NCI-H526 treated with DMSO at 0.1 percent for 48 hours (cell line): ENCODE results near the gene IFIT1B.
"Not testable (repeated sequence)": the region's sequence is repeated elsewhere in the genome, so short reads cannot be mapped to it uniquely, and the experiment has no call there.

Experiments used
- DNase-seq: peaks from one replicate; lab custom pipeline; 2025; lab: John Stamatoyannopoulos, UW

Gene IFIT1B

DNA sequence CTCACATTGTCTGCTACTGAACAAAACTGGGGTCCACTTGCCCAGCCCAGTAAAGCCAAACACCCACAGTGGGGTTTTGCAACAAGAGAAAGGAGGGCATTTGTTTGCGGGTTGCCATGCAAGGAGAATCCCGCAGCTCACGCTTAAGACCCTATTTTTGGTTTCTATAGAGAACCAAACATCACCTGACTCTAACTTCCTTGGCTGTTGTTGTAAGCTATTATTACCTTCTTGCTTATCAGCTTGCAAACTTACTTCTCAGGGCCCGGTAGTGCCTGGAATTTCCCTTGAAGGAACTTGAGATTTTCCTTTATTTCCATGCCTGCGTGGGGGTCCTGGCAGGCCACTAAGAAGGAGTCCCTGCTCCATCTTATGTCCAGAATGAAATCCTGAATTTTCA is 29.4 kb upstream of the IFIT1B start:
- no peak for DNase-seq

DNA sequence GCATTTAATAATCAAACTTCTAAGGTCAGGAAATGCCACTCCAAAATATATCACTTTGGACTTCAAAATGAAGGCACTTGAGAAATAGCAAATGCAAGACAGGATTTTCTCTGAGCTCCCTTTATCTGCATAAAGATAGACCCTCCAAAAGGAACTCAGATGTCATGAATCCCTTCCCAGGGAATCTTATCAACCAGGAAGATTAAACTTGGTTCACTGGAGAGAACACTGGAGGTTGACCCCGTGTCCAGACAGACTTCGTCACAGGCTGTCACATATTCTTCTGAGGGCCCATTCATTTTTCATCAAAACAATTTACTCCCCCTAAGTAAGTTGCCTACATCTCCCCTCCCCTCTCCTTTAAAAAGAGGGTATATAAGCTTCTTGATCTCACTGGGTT is 28.9 kb upstream of the IFIT1B start:
- no peak for DNase-seq

DNA sequence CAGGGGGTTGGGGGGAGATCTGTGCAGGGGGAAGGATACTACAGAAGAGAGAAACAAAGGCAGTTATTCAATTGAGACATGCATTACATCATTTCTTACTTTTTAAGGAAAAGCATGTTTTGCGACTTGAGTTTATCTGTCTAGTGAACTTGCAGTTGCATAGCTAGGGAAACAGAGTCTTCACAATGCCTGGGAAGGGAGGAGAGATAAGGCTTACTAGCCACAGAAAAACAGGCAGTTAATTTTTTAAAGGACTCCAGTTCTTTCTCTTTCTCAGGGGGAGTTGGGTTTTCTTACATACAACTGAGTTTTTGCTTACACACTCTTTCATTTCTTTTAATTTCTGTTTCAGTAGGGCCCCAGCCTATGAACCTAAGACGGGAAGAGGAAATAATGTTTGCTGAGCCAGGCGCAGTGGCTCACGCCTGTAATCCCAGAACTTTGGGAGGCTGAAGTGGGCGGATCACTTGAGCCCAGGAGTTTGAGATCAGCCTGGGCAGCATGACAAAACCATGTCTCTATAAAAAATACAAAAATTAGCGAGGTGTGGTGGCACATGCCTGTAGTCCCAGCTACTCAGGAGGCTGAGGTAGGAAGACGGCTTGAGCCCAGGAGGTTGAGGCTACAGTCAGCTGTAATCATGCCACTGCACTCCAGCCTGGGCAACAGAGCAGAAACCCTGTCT is 27.1 kb upstream of the IFIT1B start:
- DNase-seq: not testable (repeated sequence)

DNA sequence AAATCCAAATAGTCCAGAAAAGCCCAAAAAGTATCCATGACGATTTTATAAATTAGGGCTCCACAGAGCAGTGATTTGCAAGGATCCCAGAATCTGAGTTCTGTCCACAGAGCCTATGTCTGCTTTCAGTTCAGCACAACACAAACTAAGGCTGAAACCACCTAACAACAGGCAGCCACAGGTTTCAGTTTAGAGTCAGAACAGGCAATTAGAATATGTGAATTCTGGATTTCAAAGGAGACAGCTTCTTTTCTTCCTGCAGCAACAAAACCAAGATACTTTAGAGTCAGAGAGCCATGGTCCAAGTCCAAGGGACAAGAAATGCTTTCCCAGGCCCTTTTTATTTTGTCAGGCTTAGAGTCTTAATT is 26.5 kb upstream of the IFIT1B start:
- no peak for DNase-seq

DNA sequence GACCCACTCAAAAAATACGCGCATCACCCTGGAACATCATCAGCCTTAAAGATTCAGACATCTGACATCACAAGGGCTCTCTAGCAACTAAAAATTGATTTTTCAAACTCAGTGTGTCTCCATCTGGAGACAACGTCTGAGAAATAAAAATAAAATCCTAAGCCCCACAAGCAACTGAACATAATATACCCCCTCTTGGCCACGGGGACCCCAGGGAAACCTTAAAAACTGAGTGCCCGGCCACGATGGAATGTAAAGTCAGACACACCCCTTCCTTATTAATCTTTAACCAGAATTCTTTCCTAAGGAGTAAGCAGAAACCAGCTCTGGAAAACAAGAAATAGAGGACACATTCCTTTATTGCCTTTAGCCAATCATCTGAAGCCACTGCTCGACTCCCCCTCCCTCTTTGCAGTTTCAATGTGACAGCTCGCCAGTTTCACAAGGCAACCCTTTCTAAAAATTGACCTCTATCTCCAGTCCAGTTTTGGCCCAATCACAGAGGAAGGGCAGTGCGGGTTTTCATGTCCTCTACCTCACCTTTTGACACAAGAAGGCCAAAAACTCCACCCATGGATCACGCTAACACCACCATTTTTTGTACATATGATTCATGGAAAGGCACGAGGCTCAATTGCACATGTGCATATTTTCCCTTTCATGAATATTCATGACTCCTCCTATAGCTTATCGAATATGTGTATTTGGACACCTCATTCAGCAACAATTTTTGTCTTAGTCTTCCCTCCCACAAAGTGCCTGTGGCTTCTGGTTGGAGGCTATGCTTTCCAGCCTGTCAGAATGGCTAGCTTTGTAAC is 25.9 kb upstream of the IFIT1B start:
- DNase-seq: no peak

DNA sequence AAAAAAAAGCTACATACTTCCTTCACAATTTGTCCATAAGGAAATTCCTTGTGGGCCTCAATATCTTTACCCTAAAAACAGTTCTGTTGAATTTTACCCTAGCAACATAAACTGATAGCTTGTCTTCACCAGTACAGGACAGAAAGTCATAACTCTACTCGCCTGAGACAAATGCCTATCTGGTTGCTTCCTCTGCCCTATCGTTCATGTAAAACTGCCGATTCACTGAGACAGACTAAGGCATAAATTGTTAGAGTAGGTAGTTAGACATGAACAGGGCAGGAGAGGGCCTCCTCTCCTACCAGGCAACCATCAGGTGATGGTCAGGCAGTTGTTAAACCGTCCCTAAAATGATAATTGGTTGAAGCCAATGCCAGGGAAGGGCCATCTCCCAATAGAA is 25.1 kb upstream of the IFIT1B start:
- DNase-seq: no peak

DNA sequence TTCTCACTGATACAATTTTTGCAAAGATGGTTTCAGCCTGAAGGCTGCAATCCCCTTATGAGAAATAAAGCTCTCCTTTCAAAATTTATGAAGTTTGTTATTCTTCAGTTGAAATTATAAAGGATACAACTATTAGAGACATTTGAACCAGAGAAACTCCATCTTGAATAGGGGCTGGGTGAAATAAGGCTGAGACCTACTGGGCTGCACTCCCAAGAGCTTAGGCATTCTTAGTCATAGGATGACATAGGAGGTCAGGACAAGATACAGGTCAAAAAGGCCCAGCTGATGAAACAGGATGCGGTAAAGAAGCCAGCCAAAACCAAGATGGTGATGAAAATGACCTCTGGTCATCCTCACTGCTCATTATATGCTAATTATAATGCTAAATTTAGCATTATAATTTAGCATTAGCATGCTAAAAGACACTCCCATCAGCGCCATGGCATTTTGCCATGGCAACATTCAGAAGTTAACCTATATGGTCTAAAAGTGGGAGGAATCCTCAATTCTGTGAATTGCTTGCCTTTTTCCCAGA is 22.4 kb upstream of the IFIT1B start:
- no peak for DNase-seq

DNA sequence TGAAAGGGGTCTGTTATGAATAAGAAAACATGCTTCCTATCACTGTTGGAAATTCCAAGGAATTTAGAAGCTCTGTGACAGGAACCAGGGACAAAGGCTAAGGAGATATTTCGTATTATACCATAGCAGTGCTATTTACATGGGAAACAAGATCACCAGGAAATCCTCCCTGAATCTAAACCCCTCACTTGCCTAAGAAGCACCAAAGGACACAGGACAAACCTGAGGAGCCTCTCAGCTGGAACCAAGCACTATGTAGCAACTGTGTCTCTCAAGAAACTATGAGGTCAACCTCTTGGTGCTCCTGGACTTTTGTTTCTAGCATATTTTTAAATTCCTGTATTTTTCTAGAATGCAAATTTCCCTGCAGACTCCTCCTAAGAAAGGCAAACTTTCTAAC is 20.8 kb upstream of the IFIT1B start:
- DNase-seq: no peak

DNA sequence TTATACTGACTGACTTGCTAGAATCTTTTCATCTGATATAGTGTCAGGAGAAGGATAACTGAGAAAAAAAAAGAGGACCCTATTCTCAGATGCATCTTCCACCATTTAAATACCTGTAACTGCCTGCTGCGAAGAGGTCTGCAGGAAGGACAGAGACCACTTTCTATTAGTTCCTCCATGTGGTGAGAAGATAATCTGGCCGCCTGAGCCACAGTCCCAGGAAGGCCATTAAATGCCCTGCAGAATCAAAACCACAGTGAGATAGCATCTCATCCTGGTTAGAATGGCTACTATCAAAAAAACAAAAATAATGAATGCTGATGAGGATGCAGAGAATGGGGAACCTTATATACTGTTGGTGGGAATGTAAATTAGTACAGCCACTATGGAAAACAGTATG is 19.9 kb upstream of the IFIT1B start:
- DNase-seq: no peak

DNA sequence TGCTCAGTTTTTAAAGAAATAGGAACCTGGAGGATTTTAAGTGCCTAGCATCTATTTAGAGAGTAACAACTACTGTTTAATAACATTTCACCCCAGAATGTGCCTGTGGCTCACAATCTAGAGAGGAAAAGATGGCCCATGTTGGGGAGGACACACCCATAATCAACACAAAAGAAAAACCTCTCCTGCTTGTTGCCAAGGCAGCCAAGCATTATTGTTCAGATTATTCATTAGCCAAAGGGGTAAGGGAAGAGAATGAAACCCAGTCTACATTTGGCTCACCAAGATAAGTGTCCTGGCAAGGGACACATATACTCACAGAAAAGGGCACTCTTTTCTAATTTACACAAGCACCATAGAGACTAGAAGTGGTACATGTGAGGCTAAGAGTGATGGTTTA is 17.7 kb upstream of the IFIT1B start:
- DNase-seq: no peak

DNA sequence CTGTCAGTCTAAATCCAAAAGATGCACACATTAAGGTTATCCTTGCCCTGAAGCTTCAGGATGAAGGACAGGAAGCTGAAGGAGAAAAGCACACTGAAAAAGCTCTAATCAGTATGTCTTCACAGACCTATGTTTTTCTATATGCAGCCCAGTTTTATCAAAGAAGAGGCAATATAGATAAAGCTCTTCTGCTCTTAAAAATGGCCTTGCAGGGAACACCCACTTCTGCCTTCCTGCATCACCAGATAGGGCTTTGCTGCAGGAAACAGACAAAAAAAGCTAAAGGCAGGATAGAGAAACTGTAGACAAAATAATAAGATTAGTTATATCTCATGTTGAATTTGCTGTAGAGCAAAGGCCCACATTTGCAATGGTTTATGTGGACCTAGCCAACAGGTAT is 14.9 kb upstream of the IFIT1B start:
- DNase-seq: no peak

DNA sequence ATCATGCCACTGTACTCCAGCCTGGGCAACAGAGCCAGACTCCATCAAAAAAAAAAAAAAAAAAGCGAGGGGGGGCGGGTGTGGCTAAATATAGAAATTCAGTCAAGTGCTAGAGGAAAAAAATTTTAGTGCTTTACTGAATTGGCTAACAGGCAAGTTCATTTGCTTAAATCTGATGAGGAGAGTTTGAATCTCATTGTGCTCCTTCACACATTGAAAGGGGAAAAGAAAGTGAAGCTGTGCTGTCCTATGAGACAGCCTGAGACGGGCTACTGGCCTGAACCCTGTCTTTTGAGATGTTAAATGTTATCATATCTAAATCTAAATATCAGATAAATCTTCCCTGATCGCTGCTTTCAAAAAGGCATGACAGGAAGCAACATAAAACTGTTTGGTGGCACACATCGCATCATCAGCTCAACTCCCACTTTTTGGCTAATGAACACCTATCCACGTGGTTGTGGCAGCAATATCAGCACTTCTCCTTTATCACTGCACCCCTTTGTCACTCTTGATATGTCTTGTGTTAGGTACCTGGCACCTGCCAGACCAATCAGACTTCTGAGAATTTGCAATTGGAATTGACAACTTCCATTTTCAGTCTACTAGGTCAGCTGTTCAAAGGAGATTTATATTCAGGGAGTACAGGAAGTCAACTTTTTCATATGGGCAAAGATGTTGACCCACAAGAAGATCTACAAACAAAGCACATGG is 14.0 kb upstream of the IFIT1B start:
- no peak for DNase-seq

DNA sequence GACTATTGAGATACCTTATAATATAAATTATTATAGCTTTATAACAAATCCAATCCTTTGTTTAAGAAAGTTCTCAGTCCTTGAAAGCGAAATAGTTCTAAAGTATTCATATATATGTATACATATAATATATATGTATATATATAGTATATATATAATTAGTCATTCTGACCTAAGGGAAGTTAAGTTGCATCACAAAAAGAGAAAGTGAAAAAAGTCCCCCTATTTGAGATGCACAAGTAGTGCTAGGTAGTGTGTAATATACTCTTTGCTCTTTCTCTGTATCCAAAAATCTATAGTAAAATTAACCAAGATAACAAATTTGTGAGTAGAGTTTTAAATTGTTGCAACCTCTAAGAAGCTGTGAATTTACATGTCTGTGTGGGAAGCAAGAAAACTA is 13.3 kb upstream of the IFIT1B start:
- DNase-seq: no peak

DNA sequence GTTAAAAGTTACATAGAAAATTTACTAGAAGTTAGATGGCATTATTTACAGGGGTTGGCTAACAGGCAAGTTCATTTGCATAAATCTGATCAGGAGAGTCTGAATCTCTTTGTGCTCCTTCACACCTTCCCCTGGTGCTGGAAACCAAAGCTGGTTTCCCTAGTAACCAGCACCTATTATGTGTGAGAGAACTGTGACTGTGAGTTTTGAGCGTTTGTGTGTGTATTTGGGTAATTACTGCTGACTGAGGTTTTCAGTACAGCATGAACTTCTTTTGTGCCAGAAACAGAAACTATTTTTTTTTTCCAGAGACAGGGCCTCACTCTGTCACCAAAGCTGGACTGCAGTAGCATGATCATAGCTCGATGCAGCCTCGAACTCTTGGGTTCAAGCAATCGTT is 10.3 kb upstream of the IFIT1B start:
- DNase-seq: no peak

DNA sequence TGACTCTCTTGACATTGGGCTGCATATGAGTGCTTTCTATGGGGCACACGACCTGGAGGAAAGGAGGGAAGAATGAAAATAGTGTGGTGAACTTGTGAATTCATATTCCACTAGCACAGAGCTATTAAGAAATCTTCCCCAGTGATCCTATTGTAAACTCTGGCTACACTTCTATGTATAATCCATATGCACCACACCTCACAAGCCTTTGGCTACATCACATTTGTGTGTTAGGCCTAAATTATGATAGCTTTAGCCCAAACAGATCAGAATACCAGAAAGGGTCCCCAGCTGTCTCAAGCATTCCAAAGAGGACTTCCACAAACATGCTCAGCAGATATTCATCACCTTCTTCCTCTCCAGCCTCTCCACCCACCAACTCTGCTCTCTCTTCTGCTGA is 9.7 kb upstream of the IFIT1B start:
- no peak for DNase-seq

DNA sequence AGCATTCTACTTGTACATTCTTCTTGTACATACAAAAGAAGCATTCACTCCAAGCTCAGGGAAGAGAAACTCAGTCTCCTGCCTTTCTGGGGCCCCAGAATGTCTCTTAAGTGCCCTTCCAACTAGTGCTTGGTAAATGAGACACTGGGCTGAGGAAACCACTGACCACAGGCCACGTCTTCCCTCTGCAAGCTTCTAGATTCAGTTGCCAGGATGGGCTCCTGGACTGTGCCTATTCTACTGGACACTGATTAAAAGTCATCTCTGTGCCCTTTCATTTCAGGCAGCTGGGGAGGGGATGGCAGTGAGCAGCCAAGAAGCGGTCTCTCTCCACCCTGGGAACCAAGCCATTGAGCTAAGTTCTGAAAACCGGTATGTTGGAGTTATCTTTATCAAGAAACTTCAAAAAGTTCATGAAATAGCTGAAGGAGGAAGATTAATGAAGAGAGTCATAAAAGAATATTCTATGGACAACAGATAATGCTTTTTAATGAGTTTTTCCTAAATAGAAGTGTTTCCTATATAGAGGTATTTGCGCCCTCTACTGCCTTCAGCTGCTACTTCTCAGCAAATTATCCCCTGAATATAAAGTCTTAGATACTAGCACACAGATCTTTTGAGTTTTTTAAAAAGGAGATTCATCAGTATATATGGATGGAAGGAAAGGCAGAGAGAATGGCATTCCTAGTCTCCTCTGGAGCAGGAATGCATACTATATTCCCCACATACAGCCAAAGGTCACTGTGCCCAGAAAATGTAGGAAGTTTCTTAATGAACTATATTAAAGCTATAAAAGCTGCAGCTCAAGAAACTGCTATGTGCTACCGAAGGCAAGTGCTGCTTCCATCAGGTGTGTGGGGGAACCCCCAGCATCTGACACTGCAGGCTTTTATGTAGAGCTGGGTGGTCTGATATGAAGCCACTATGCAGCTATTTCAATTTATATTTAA is 8.4 kb upstream of the IFIT1B start:
- no peak for DNase-seq

DNA sequence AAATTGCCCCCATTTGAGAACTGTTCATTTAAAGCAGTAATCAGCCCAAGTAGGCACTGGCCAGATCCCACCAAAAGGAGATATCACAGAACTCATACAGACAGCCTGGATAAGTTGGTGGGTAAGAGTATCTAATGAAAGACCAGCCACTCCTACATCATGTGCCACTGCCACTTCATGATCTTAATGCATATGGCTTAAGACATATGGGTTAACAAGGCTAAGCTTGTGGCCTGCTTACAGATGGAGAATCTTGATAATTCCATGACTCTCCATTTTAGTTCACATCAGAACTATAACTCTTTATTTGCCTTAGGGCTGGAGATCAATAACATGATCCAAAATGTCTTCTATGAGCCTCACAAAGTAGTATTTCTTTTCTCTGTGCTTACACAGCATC is 6.8 kb upstream of the IFIT1B start:
- no peak for DNase-seq

DNA sequence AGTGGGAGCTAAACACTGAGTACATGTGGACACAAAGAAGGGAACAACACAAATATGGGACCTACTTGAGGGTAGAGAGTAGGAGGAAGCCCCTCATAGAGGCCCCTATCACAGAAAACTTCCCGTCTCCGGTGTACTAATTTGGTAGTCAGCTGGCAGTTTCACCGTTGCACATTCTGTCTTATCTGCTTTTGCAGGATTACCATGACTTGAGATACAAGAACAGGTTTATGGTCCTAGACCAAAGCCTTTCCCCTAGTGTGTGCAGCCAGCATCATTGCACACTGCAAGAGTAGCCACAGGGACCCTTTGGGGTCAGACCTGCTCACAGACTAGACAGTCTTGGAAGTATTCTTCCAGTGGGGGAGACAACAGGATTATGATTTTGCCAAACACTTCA is 5.9 kb upstream of the IFIT1B start:
- DNase-seq: no peak

DNA sequence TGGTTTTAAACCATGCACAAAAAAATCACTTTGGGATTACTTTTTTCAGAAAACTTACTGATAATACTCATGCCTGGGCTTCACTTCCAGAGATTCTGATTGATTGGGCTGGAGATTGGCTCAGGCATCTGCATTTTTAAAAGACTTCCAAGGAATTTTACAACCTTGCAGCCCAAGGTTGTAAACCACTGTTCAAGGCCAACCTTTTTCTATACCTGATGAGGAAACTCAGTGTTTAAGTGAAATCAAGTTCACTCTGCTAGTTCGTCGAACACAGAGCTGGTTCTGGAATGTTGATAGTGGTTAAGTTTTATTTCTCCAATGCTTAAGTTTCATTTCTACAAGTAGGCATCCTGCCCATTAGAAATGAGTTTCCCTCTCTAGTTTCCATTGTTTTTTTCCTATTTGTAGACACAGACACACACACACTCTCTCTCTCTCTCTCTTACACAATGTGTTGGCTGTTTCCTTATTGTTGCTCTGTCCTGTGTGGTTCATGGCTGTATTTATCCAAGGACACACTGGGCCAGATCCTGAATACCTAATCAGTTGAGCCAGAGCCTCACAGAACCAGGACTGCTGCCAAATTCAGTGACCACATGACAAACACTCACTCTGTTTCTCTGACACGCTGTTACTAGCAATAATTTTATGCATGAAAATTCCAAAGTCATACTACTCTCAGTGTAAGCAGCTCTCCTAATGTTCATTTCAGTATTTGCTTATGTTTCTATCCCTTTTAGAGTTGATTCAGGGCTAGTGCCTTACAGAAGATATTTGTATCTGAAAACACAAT is 3.7 kb upstream of the IFIT1B start:
- no peak for DNase-seq

DNA sequence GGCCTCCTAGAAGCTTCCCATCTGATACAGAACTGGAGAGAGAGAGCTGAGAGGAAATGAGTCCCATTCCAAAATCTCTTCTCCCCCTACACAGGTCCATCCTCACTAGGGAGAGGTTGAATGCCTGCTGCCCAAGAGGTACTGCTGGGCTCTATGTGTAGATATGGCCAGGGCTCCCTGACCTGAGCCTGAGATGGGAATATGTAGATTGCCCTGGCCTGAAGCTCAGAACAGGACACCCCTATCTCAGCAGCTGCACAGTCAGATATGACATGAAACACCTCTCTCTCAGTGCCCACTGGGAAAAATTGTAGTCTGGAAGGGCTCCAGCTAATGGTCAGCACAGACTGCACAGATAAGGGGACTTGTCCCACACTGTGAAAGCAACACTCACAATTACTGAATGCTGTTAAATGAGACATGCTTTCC is 3.1 kb upstream of the IFIT1B start:
- no peak for DNase-seq

DNA sequence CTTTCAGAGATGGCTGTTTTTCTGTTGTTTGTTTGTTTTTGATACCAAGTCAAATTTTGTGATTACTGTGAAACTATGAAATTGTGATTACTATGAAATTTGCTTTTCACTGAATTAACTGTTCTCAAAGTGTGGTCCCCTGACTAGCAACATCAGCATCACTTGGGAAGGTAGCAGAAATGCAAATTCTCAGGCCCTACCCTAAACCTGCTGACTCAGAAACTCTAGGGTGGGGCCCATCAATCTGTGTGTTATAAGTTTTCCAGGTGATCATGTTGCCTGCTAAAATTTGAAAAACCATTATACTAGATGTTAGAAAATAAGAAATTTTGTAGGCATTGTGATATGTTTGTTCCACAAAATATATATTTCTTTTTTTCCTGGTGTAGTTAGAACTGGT is 1.2 kb downstream of the IFIT1B start:
- no peak for DNase-seq
